PC-9 (cell line): ENCODE measurements around the gene ERBB3. TPM values are rescaled to one million over a fixed set of nuclear protein-coding genes. Genes with fewer than 3 reads are reported as not detected.

ENCODE experiments used
- BruUV-seq: library from RNA; stranded (reverse); fragments of 400-500 nt; replicated peaks from 2 replicates; lab custom pipeline; 2021; lab: Mats Ljungman, UMichigan
- CTCF ChIA-PET: fragments of 300-600 bp; sonication (Branson Sonifier 250); formaldehyde crosslinking; loops from one replicate; lab custom pipeline; 2022; ENCODE audit warnings: antibody characterized with exemption; lab: Charles Lee
- POLR2A ChIA-PET: fragments of 300-600 bp; sonication (Branson Sonifier 250); formaldehyde crosslinking; loops from one replicate; lab custom pipeline; 2022; ENCODE audit warnings: antibody characterized with exemption; ENCODE audit not compliant: unreplicated experiment; lab: Charles Lee
- DNase-seq, 2 experiments: peaks; one replicate each; pipeline versions ENCODE4 v3.0.0 to v3.0.0-alpha.2; 2015 to 2022; ENCODE audit warnings: mixed read lengths in 1 of 2
- H2AFZ ChIP-seq: fragments of 200-600 bp; sonication (generic); 2 replicates; pipeline ENCODE4 v1.8.1; 2017; ENCODE audit warnings: antibody characterized with exemption
- H3F3A ChIP-seq: fragments of 200-600 bp; sonication (generic); 2 replicates; pipeline ENCODE4 v1.8.1; 2017; ENCODE audit warnings: antibody characterized with exemption, mild to moderate bottlenecking, low read depth; ENCODE audit not compliant: insufficient read depth
- H3K27ac ChIP-seq: fragments of 200-600 bp; sonication (generic); 2 replicates; pipeline ENCODE4 v1.6.1; 2016; ENCODE audit warnings: mixed run types
- H3K27me3 ChIP-seq: fragments of 200-600 bp; sonication (generic); 2 replicates; pipeline ENCODE4 v1.6.1; 2016; ENCODE audit warnings: low read depth, mixed run types; ENCODE audit not compliant: insufficient read depth
- H3K36me3 ChIP-seq: fragments of 200-600 bp; sonication (generic); 2 replicates; pipeline ENCODE4 v1.6.1; 2016; ENCODE audit warnings: low read depth, mixed run types
- H3K4me1 ChIP-seq: fragments of 200-600 bp; sonication (generic); replicated peaks from 2 replicates; pipeline ENCODE4 v1.6.1; 2016; ENCODE audit warnings: mixed run types; ENCODE audit not compliant: insufficient read depth
- H3K4me2 ChIP-seq: fragments of 200-600 bp; sonication (generic); 2 replicates; pipeline ENCODE4 v1.6.1; 2017; ENCODE audit warnings: mixed run types
- H3K4me3 ChIP-seq: fragments of 200-600 bp; sonication (generic); 2 replicates; pipeline ENCODE4 v1.6.1; 2016; ENCODE audit warnings: mixed run types
- H3K79me2 ChIP-seq: fragments of 200-600 bp; sonication (generic); 2 replicates; pipeline ENCODE4 v1.6.1; 2017; ENCODE audit warnings: low read depth, mixed run types
- H3K9me2 ChIP-seq: fragments of 200-600 bp; sonication (generic); 2 replicates; pipeline ENCODE4 v1.8.1; 2017; ENCODE audit warnings: mild to moderate bottlenecking; ENCODE audit not compliant: insufficient read depth
- H3K9me3 ChIP-seq: fragments of 200-600 bp; sonication (generic); 2 replicates; pipeline ENCODE4 v1.8.1; 2016; ENCODE audit warnings: low read depth; ENCODE audit not compliant: insufficient read depth
- H4K20me1 ChIP-seq: fragments of 200-600 bp; sonication (generic); 2 replicates; pipeline ENCODE4 v1.8.1; 2017; ENCODE audit not compliant: insufficient read depth
- EZH2 ChIP-seq: fragments of 200-600 bp; sonication (generic); IDR thresholded peaks from 2 replicates; pipeline ENCODE4 v1.8.0; 2017; ENCODE audit warnings: antibody characterized with exemption, low read depth
- intact Hi-C: fragments of 100-400 bp; cut with micrococcal nuclease; formaldehyde crosslinking; loops from one replicate; pipeline ENCODE4 v1.10.0; 2022; ENCODE audit not compliant: unreplicated experiment
- total RNA-seq: library from RNA; stranded (reverse); gene quantifications from 2 replicates; pipeline ENCODE4 v1.2.3, GENCODE V29; 2021
- TF ChIP-seq, protein P1 (sequence below): fragments of 200-600 bp; sonication (generic); conservative IDR thresholded peaks from 2 replicates; pipeline ENCODE4 v1.6.1; 2017; ENCODE audit warnings: mixed run types, antibody characterized with exemption, mild to moderate bottlenecking, moderate library complexity

The ERBB3 gene
- total RNA-seq, 1 experiment from 2014 or later: 127 TPM

DNA sequence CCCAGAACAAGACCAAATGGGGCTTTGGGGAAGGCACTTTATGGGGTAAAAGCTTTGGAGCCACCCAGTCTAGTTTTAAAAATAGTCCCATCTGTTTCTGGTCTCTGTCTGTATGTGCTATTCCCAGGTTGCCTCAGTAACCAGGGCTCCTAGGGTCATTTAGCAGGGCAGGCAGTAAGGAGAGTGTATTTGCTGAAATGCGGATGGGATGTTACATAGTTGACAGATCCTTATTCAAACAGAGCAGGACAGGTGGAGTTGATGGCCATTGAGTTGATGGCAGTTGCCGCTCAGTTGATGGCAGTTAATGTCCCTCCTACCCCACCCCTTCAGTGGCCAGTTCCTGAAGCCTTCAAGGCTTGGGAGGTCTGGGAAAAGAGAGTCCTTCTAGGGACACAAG is 42.7 kb downstream of the ERBB3 start:
- ChIA-PET POLR2A (no interaction called here), CTCF (interaction anchor here (0.6 kb wide), 2 partner anchors 34 to 66 kb away, joined by 3 to 5 read pairs; no protein-coding TSS in a partner anchor)
- DNase-seq: peak in 1 of 2 experiments; percentile 21
- intact Hi-C loops: no loop called here
- Histone ChIP-seq H3K27ac (no peak overlapping the region), H3K4me1 (peaks cover 33% of the 10 kb centered on the region), H2AFZ (no peak overlapping the region), H3K79me2 (peaks cover 8% of the 10 kb centered on the region; the same call in 1 of the 2 replicates), H3K9me2 (no peaks in the 10 kb centered on the region), H3F3A (peaks cover 31% of the 10 kb centered on the region), H3K9me3 (no peaks in the 10 kb centered on the region), H4K20me1 (no peaks in the 10 kb centered on the region), H3K4me2 (no peak overlapping the region), H3K36me3 (no peaks in the 10 kb centered on the region), H3K4me3 (no peak overlapping the region), H3K27me3 (no peaks in the 10 kb centered on the region)
- TF ChIP-seq EZH2: no peak
- TF ChIP-seq, protein P1, sequence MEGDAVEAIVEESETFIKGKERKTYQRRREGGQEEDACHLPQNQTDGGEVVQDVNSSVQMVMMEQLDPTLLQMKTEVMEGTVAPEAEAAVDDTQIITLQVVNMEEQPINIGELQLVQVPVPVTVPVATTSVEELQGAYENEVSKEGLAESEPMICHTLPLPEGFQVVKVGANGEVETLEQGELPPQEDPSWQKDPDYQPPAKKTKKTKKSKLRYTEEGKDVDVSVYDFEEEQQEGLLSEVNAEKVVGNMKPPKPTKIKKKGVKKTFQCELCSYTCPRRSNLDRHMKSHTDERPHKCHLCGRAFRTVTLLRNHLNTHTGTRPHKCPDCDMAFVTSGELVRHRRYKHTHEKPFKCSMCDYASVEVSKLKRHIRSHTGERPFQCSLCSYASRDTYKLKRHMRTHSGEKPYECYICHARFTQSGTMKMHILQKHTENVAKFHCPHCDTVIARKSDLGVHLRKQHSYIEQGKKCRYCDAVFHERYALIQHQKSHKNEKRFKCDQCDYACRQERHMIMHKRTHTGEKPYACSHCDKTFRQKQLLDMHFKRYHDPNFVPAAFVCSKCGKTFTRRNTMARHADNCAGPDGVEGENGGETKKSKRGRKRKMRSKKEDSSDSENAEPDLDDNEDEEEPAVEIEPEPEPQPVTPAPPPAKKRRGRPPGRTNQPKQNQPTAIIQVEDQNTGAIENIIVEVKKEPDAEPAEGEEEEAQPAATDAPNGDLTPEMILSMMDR: no peak
- no TSS peak for BruUV-seq

DNA sequence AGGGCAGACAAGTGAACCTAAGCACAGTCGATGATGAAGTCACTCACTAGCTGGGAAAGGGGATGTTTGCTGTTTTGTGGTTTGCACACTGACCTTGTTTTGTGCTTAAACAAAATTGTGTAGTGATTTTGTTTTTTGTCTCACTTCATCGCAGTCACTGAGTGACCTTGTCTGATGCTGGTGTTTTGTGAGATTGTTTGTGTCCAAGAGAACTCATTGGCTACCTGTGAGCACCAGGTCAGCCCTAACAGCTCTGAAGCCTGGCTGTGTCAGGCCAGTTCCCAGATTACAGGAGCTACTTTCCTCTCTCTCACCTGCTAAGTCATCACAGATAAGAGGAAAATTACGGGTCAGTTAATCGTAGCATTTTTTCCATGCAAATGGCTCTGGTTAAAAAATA is 44.2 kb downstream of the ERBB3 start:
- H3K9me3 ChIP-seq: no peaks in the 10 kb centered on the region
- POLR2A ChIA-PET: no interaction called here
- no peaks in the 10 kb centered on the region for H4K20me1 ChIP-seq
- CTCF ChIA-PET: no interaction called here
- H3K27me3 ChIP-seq: no peaks in the 10 kb centered on the region
- peak in 1 of 2 experiments; percentile 30 for DNase-seq
- H3K27ac ChIP-seq: no peak overlapping the region
- H3K9me2 ChIP-seq: no peaks in the 10 kb centered on the region
- peaks cover 1% of the 10 kb centered on the region; the same call in 1 of the 2 replicates for H3K79me2 ChIP-seq
- no peak overlapping the region for H3K4me3 ChIP-seq
- BruUV-seq: no TSS peak
- no peak overlapping the region for H3K4me2 ChIP-seq
- H3K4me1 ChIP-seq: peaks cover 28% of the 10 kb centered on the region
- no peak overlapping the region for H2AFZ ChIP-seq
- peaks cover 22% of the 10 kb centered on the region for H3F3A ChIP-seq
- no peaks in the 10 kb centered on the region for H3K36me3 ChIP-seq
- intact Hi-C loops: no loop called here
- no peak for TF ChIP-seq EZH2
- TF ChIP-seq, protein P1: no peak

DNA sequence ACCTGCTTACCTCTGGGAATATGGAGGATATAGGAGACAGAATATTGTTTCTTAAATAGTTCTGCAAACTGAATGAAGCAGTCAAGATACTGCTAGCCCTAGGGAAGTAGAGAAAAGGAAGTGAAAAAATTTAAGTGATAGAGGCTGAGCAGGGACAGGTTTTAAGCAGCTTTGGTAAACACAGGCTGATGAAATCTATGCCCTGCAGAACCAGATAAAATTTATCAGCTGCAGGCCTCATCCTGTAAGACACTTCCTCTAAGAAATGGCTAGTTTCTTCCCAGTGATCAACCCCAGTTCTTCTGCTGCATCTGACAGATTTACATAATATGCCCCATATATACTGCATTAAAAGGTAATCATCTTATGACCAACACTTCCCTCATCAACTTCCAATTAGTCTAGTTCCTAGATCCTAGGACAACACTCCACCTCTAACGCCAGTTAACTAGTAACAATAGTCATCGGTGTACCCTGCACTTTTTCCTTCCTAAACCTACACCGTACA is 46.8 kb downstream of the ERBB3 start:
- Histone ChIP-seq H4K20me1 (no peaks in the 10 kb centered on the region), H3K4me2 (peak overlapping the region; percentile 85), H2AFZ (no peak overlapping the region), H3K27ac (no peak overlapping the region), H3K27me3 (no peaks in the 10 kb centered on the region), H3K9me3 (no peaks in the 10 kb centered on the region), H3K4me1 (peaks cover 31% of the 10 kb centered on the region), H3K9me2 (no peaks in the 10 kb centered on the region), H3K79me2 (peaks cover 6% of the 10 kb centered on the region; the same call in 1 of the 2 replicates), H3K4me3 (no peak overlapping the region; the same call in 1 of the 2 replicates), H3F3A (peaks cover 22% of the 10 kb centered on the region), H3K36me3 (0 out of 2 replicates have a peak, but pooled peaks cover 3% of the 10 kb centered on the region)
- BruUV-seq: no TSS peak
- no peak for TF ChIP-seq EZH2
- TF ChIP-seq, protein P1: no peak
- CTCF ChIA-PET: no interaction called here
- intact Hi-C loops: loop anchor here (1.0 kb wide), 2 partner anchors 26 to 63 kb away; partner anchors contain the start of genes MYL6B and SMARCC2
- peak in 1 of 2 experiments; percentile 2 for DNase-seq
- POLR2A ChIA-PET: no interaction called here
